Raji (cell line): Measurements from ENCODE around the gene ARTN.

Source experiments
- POLR2A ChIP-seq: IDR thresholded peaks from 2 replicates; pipeline ENCODE4 v1.6.1; 2011; ENCODE audit warnings: low read depth, low read length, control low read depth; ENCODE audit not compliant: insufficient read depth

The ARTN gene

GRCh38 chr1:43937179-43937865, 3.7 kb downstream of the ARTN start:
- no peak for TF ChIP-seq POLR2A

DNA sequence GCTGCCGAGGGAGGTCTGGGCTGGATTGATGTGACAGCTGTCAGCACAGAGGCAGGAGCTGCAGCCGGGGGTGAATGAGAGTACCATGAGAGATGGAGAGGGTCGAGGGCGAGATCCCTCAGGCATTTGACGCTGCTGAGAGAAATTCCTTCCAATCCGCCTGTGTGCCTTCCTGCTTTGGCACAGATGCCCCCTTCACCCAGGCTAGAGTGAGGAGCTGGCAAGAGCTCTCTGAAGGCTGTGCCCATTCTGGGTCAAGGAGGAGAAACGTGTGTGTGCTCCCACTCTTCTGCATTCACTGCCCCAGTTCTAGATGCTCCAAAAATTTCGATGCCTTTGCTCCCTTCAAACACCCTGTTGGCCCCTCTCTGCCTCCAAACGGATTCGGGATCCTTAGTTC, 4.8 kb downstream of the ARTN start:
- TF ChIP-seq POLR2A, result no peak

DNA sequence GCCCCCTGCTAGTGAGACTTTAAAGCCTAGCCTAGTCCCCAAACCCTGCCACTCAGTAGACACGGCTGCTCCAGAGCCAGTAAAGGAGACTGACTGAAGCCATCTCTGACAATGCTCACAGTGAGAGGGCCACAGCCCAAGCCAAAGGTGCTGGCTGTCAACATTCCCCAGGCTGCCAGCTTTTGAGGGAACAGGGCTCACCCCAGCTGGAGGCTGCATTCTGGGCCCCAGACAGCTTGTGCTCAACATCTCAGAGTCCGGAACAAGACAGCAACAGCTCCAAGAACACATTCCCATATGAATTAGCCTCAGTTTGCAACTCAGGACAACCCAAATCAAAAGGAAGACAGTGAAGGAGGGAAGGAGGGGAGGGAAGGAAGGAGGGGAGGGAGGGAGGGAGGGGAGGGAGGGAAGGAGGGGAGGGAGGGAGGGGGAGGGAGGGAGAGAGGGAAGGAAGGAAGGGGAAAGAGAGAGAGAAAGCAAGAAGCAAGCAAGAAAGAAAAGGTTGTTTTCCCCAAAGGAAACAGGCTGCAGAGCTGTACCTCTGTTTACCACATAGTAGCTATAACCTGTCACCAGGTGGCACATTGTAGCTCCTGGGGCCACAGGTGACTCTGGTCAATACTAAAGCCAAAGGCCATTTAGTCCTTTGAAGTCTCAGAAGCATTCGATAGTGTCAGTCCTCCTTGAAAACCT, 5.4 kb downstream of the ARTN start:
- no peak for TF ChIP-seq POLR2A

DNA sequence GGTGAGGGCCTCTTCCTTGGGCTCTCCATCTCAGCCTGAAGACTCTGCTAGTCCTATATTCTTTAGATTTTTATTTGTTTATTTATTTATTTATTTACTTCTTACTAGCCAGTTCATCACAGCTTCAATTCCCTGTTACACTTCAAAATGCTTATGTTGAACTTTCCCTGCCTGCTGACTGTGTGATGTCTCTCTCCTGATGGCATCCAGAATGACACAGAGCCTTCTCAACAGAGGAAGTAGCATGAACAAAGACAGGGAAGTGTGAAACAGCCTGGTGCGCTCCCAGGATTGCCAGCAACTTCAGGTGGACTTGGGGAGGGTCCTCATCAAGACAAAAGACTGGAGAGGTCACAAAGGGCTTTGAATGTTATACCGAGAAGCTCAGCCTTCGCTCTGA, 8.8 kb downstream of the ARTN start:
- no peak for TF ChIP-seq POLR2A

- TF ChIP-seq POLR2A, result no peak
Measured at GRCh38 chr1:43944860-43945259, 11.3 kb downstream of the ARTN start.

DNA sequence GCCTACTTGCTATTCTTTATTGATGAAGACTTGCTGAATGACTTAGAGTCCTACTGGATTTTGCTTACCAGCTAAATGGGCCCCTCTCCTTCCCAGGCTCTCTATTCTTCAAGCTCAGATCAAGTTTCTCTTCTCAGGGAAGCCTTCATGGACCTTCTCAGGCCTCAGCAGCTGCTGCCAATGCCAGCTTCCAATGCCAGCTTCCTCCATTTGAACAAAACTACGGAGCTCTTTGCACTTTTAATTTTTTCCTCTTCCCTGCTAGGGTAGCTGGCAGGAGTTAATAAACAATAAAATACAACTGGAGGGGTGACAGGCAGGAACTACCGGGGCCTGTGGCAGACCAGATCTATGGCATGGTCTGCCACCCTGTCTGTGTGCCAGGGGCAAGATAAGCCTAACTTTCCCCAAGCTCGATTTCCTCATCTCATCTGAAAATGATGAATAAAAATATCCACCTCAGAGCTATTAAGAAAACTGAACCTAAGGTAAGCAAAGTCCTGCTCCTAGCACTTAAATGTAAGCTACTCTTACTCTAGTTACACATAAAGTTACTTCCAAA, 12.2 kb downstream of the ARTN start:
- TF ChIP-seq POLR2A, result no peak

DNA sequence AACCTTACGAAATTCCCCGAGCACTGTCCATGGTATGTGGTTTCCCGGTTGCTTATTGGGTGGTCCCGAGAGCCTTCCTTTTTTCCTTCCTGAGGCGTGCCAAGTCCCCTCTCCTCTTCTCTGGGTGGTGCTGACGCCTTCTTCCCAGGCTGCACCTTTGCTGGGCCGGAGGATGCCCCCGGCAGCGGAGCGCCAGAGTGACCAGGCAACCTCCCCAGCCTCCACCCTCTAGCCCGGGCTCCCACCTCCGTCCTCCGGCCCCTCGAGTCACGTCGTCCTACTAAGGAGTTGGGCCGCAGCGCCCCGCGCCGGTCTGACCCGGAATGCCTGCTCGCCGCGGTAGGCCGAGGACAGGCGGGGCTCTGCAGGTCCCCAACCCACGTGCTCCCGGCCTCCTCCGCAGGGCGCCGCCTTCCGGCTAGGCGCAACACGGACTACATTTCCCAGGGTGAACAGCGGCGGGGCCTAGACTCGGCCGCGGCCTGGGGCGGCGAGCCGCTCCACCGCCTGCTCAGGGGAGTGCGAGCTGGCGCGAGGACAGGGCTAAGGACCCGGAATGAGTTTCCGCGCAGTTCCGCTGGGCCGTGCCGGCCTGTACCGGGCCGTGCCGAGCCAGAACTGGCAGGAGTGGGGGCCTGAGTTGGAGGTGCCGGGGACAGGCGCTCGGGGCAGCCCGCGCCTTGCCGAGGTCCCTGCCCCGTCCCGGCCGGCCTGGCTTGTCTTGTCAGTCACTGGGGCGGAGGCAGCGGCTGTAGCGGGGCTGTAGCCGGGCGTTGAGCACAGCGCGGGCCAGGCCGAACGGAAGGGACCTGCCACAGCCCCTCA, 12.8 kb downstream of the ARTN start, which contains the start of gene IPO13:
Gene IPO13 (plus strand): TSS at position 715 of the 825 bp plus-strand sequence. CDS start 651 bp downstream, outside the sequence.
- TF ChIP-seq POLR2A, result peak; percentile 91

- no peak for TF ChIP-seq POLR2A
Measured at GRCh38 chr1:43947061-43947873, 13.7 kb downstream of the ARTN start.

GRCh38 chr1:43947874-43948437, 14.4 kb downstream of the ARTN start:
- TF ChIP-seq POLR2A, result no peak

DNA sequence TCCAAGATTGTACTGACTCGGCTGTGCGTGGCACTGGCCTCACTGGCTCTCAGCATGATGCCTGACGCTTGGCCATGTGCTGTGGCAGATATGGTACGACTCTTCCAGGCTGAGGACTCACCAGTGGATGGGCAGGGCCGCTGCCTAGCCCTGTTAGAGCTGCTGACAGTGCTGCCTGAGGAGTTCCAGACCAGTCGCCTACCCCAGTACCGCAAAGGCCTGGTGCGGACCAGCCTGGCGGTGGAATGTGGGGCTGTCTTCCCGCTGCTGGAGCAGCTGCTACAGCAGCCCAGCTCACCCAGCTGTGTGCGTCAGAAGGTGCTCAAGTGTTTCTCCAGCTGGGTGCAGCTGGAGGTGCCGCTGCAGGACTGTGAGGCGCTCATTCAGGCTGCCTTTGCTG, 16.1 kb downstream of the ARTN start:
- no peak for TF ChIP-seq POLR2A

DNA sequence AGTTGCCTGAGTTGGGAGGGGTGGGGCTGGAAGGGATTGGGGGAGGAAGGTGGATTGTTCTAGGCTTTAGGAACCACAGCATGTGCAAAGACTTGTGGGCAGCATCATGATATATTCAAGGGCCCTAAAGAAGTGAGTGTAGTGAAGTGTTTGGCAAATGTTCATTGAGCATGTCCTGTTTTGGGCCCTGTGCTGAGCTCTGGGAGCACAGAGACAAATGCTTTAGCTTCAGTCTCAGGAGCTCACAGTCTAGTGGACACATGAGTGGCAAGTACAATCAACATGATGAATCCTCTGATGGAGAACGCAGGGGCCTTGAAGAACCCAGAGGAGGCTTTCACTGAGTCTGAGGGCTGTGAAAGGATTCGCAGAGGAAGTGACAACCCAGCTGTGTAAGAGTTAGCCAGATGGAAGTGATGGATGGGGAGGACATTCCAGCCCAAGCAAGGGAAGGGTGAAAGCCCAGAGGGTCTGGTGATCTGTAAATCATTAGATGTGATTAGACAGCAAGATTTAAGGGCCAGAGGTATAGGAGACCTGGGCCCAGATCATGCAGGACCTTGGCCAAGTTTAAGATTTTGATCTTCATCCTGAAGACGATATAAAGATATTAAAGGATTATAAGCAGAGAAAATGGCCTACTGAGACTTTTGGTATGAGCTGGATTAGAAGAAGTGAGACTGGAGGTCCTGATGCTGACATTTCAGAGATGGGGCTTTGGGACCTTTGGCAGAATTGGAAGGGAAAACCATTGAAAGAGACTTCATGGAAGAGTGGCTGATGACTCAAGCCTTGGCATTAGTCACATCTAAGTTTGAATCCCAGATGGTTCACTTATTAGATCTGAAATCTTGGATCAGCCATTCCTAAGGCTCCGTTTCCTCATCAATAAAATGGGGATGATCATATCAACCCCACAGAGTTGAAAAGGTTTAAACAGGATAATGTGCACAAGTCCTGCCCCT, 17.7 kb downstream of the ARTN start:
- no peak for TF ChIP-seq POLR2A

GRCh38 chr1:43952731-43953346, 19.2 kb downstream of the ARTN start:
- no peak for TF ChIP-seq POLR2A

DNA sequence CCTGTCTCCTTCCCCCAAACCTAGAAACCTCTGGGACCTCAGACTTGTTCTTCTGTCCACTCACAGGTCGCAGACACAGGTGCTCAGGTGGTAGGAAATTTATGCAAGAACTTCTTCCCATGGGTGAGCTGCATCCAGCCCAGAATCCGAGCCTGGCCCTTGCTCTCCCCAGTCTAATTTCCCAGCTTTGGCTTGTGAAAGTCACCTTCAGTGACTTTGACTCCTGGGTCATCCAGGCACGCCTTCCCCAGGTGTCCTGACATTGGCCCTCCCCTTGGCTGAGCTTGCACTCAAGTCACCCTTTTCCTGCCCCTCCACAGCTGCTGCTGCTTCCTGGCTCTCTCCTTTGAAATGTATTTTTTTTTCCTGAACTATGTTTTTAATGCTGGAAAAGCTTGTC, 19.8 kb downstream of the ARTN start:
- no peak for TF ChIP-seq POLR2A

DNA sequence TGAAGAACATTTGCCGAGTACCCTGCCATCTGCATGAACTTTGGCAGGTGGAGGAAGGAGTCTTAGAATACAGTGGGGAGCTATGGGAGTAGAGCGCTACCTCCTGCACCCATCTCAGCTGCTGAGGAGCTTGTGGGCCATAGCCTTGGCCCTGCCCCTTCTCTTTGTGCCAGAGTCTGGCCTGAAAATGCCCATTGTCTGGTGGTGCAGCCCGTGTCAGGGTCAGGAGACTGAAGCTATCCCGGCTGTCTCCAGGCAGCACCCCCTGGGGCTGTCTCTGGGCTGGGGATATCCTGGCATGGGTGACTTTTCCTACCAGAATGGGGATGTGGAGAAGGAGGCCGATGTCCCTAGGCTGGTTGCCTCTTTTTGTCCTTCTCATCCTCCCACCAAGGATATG, 20.4 kb downstream of the ARTN start:
- TF ChIP-seq POLR2A, result no peak
